D721Med (cell line): ENCODE data around the gene OR4D5.

Source experiments
- DNase-seq: peaks from one replicate; pipeline ENCODE4 v3.0.0; 2011; ENCODE audit warnings: low spot score; ENCODE audit not compliant: insufficient read length
- FAIRE-seq: peaks from 2 replicates; lab custom pipeline; 2011; peaks lifted over from hg19 to GRCh38; lab: Jason Lieb, UNC
- TF ChIP-seq, protein P1 (sequence below): IDR thresholded peaks from 2 replicates; pipeline ENCODE4 v1.5.1; 2012; ENCODE audit warnings: mild to moderate bottlenecking, control low read depth; ENCODE audit not compliant: insufficient read depth; ENCODE audit errors: missing control alignments

OR4D5 gene

GRCh38 chr11:123920943-123921342 lies 18.5 kb upstream of the OR4D5 start:
- DNase-seq (no peak), FAIRE-seq (no peak)
- TF ChIP-seq, protein P1, sequence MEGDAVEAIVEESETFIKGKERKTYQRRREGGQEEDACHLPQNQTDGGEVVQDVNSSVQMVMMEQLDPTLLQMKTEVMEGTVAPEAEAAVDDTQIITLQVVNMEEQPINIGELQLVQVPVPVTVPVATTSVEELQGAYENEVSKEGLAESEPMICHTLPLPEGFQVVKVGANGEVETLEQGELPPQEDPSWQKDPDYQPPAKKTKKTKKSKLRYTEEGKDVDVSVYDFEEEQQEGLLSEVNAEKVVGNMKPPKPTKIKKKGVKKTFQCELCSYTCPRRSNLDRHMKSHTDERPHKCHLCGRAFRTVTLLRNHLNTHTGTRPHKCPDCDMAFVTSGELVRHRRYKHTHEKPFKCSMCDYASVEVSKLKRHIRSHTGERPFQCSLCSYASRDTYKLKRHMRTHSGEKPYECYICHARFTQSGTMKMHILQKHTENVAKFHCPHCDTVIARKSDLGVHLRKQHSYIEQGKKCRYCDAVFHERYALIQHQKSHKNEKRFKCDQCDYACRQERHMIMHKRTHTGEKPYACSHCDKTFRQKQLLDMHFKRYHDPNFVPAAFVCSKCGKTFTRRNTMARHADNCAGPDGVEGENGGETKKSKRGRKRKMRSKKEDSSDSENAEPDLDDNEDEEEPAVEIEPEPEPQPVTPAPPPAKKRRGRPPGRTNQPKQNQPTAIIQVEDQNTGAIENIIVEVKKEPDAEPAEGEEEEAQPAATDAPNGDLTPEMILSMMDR, result no peak

- FAIRE-seq (no peak), DNase-seq (no peak)
- TF ChIP-seq, protein P1, result no peak
Measured at GRCh38 chr11:123924027-123924426, 15.4 kb upstream of the OR4D5 start.

- no peak for DNase-seq
- TF ChIP-seq, protein P1, result no peak
- FAIRE-seq, result no peak
Measured at GRCh38 chr11:123942413-123942812, 3.0 kb downstream of the OR4D5 start.

DNA sequence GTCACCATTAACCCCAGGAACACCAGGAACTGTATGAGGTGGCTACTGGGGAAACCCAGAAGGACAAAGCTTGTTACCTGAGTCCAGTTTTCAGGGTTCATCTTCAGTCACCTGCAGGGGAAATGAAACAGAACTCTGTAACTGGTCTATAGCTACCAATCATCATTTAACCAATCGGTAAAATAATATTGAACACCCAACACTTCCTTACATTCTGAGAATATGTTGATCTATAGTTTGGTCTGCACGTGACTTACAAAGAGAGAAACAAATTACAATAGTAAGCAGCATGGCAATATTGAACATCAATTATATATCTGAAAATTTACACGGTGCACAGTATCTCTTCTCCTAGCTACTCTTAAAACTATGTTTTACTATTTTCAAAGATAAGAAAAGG lies 4.3 kb downstream of the OR4D5 start, which contains the start of gene OR6T1:
Gene OR6T1 (minus strand): TSS at position 101 of the 400 bp plus-strand sequence. CDS start 0 bp downstream, at position 101.
- FAIRE-seq (no peak), DNase-seq (no peak)
- TF ChIP-seq, protein P1, result no peak

DNA sequence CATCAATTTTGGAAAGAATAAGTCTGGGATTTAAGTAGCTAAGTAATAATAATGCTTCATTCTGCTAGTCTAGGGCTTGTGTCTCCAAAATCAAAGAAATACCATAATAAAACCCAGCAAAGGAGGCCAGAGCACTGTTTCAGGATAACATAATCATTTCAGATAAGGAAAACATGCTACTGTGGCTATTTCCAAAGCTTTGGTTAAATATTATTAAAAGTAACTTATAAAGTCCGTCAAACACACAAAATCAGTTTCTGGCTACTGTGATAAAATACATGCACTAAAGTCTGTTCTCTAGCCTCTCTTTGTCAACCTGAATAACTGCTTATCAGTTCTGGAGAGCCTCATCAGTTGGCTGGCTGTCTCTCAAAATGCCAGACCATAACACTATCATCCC lies 5.7 kb downstream of the OR4D5 start:
- FAIRE-seq (no peak), DNase-seq (no peak)
- TF ChIP-seq, protein P1, result no peak

- TF ChIP-seq, protein P1, result no peak
- no peak for DNase-seq
- FAIRE-seq, result no peak
Measured at GRCh38 chr11:123956752-123957151, 17.3 kb downstream of the OR4D5 start.

DNA sequence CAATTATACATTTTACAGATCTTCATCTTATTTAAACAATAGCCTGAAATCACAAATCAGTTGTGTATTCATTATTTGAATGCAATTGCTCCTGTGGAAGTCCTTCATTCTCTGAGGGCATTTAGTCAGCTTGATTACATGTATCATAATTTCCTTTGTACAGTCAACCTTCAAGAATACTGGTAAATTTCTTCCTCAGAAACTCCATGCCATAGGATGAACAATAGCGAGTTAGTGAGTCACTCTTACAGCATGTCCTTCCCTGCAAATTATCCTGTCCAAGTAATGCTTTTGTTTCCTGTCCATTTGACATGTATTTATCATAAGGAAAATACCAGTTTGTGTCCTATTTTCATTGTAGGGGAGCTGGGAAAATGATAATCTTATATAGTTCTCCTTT lies 34.4 kb downstream of the OR4D5 start:
- DNase-seq (no peak), FAIRE-seq (no peak)
- TF ChIP-seq, protein P1, result no peak
